HepG2 (cell line): ENCODE results near the gene ATP9A. TPM values are rescaled to one million over a fixed set of nuclear protein-coding genes. Genes with fewer than 3 reads are reported as not detected.
A peak's percentile ranks its signal among the peaks of the same experiment; 100 is the strongest.

ENCODE experiments used
- DNMT3B ChIP-seq: conservative IDR thresholded peaks from 2 replicates; pipeline ENCODE4 v1.6.1; 2016; ENCODE audit warnings: missing biosample characterization, control low read depth
- FOSL1 ChIP-seq: sonication (generic); formaldehyde crosslinking; IDR thresholded peaks from 2 replicates; pipeline ENCODE4 v1.9.0; 2021; ENCODE audit warnings: missing genetic modification reagents, borderline replicate concordance
- HMGXB3 ChIP-seq: sonication (generic); formaldehyde crosslinking; IDR thresholded peaks from 2 replicates; pipeline ENCODE4 v1.4.0; 2020; ENCODE audit warnings: missing genetic modification reagents, borderline replicate concordance
- PTBP1 ChIP-seq: fragments of 200-400 bp; formaldehyde crosslinking; IDR thresholded peaks from 2 replicates; pipeline ENCODE4 v1.6.1; 2018; ENCODE audit warnings: low read length, low read depth; ENCODE audit not compliant: poor library complexity, severe bottlenecking
- RAD21 ChIP-seq: fragments of 450-650 bp; formaldehyde crosslinking; IDR thresholded peaks from 2 replicates; pipeline ENCODE4 v1.5.0; 2020; ENCODE audit warnings: mild to moderate bottlenecking
- SMAD1 ChIP-seq: sonication (generic); formaldehyde crosslinking; IDR thresholded peaks from 2 replicates; pipeline ENCODE4 v1.4.0; 2020; ENCODE audit warnings: missing genetic modification reagents, low read depth, mild to moderate bottlenecking, borderline replicate concordance
- SSRP1 ChIP-seq: IDR thresholded peaks from 2 replicates; pipeline ENCODE4 v1.6.1; 2016; ENCODE audit warnings: control low read depth
- TOPORS ChIP-seq: sonication (generic); formaldehyde crosslinking; IDR thresholded peaks from 2 replicates; pipeline ENCODE4 v1.8.0; 2023; ENCODE audit warnings: mild to moderate bottlenecking, missing genetic modification reagents
- ZBTB43 ChIP-seq: sonication (generic); formaldehyde crosslinking; conservative IDR thresholded peaks from 2 replicates; pipeline ENCODE4 v1.4.0; 2020; ENCODE audit warnings: missing genetic modification reagents
- ZBTB7A ChIP-seq: sonication (generic); formaldehyde crosslinking; IDR thresholded peaks from 2 replicates; pipeline ENCODE4 v1.8.0; 2022; ENCODE audit warnings: mild to moderate bottlenecking, missing genetic modification reagents
- ZFY ChIP-seq: sonication (generic); formaldehyde crosslinking; IDR thresholded peaks from 2 replicates; pipeline ENCODE4 v1.4.0; 2020; ENCODE audit warnings: missing genetic modification reagents
- ZNF18 ChIP-seq: sonication (generic); formaldehyde crosslinking; IDR thresholded peaks from 2 replicates; pipeline ENCODE4 v1.8.0; 2022; ENCODE audit warnings: mild to moderate bottlenecking, missing genetic modification reagents; ENCODE audit not compliant: insufficient replicate concordance
- ZNF550 ChIP-seq: sonication (generic); formaldehyde crosslinking; IDR thresholded peaks from 2 replicates; pipeline ENCODE4 v1.4.0; 2020; ENCODE audit warnings: mild to moderate bottlenecking, missing genetic modification reagents, borderline replicate concordance
- ZNF737 ChIP-seq: sonication (generic); formaldehyde crosslinking; IDR thresholded peaks from 2 replicates; pipeline ENCODE4 v1.5.0; 2020; ENCODE audit warnings: missing genetic modification reagents, mild to moderate bottlenecking, borderline replicate concordance
- ZNF781 ChIP-seq: sonication (generic); formaldehyde crosslinking; IDR thresholded peaks from 2 replicates; pipeline ENCODE4 v1.5.1; 2020; ENCODE audit warnings: borderline replicate concordance, mild to moderate bottlenecking, missing genetic modification reagents; ENCODE audit errors: not compliant biosample characterization
- ZNF782 ChIP-seq: sonication (generic); formaldehyde crosslinking; IDR thresholded peaks from 2 replicates; pipeline ENCODE4 v1.4.0; 2020; ENCODE audit warnings: missing genetic modification reagents, mild to moderate bottlenecking, borderline replicate concordance
- polyA plus RNA-seq, 8 experiments: library from polyadenylated mRNA; depleted of rRNA in 3 of 8; stranded (reverse) in 7 of 8; unstranded in 1 of 8; fragments of >200 nt; fragmentation: Illumina TruSeq in 4 of 8; extraction: Trizol in 4 of 8; gene quantifications; 2 replicates each; pipeline versions ENCODE4 v1.2.1 to v1.2.3, GENCODE V29; 2011 to 2016; ENCODE audit warnings: low read depth in 4 of 8, missing spikeins in 1 of 8, mixed read lengths in 1 of 8; ENCODE audit not compliant: insufficient read depth in 1 of 8
- total RNA-seq, 5 experiments: library from RNA; depleted of rRNA; stranded (reverse); fragments of >200 nt; fragmentation: Illumina TruSeq; extraction: Trizol; gene quantifications; 2 replicates each; pipeline ENCODE4 v1.2.3, GENCODE V29; 2016; ENCODE audit warnings: low read depth in 1 of 5
- TF ChIP-seq, protein P1 (sequence below): sonication (generic); formaldehyde crosslinking; IDR thresholded peaks from 2 replicates; pipeline ENCODE4 v1.4.0; 2020; ENCODE audit warnings: low read depth, mild to moderate bottlenecking, missing genetic modification reagents
- TF ChIP-seq, protein P2 (sequence below): sonication (generic); formaldehyde crosslinking; IDR thresholded peaks from 2 replicates; pipeline ENCODE4 v1.8.1; 2022; ENCODE audit warnings: mild to moderate bottlenecking, missing genetic modification reagents

The ATP9A gene
- total and polyA plus RNA-seq, 2 of the 13 experiments (the other 11 are each of a cell fraction or from before 2014, with no cell fraction given), result 11.8 to 18.5 TPM

DNA sequence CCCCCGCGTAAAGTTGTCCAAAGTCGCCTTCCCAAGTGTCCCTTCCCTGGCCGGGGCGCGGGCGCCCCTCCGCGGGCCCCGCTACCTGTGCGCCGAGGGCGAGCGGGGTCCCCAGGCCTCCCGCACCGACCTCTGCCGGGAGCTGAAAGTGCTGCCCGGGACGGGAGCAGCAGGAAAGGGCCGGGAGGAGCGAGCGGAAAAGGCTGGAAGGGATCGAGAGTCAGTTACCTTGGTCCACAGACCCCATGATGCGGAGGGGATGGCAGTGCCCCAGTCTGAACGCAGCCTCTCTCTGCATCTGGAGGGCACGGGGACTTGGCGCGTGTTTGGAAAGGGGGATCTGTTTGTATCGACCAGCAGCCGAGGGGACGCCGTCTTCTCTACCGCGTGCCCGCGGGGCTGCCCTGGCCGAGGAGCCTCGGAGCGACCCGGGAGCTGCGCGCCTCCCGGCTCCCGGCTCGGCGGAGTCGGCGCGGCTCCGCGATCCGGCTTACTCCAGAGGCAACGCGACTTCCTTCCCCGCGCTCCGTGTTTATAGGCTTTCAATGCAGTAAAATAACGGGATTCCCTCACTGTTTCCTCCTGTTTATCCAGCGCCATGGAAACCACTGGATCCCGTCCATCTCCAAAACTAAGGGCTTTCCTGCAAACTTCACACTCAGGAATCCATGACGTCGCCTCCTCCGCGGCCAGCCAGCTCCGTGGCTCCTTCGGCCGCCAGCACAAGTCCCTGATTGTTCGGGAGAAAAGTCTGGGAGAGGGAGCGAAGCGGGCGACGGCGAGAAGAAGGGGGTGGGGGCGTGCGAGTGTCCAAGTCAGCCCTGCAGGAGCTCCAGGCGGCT is 205.6 kb downstream of the ATP9A start (continued):
- TF ChIP-seq HMGXB3 (no peak), ZBTB43 (CRISPR knock-in tag) (no peak), PTBP1 (no peak), DNMT3B (CRISPR knock-in tag) (0 out of 2 replicates have a peak, but pooled peaks have one; percentile 76), ZNF737 (CRISPR knock-in tag) (no peak), ZNF782 (CRISPR knock-in tag) (peak; percentile 27; the same call in 1 of the 2 replicates), ZNF18 (no peak), FOSL1 (no peak), ZFY (0 out of 2 replicates have a peak, but pooled peaks have one; percentile 30), ZNF781 (CRISPR knock-in tag) (no peak), TOPORS (CRISPR knock-in tag) (0 out of 2 replicates have a peak, but pooled peaks have one; percentile 37), ZNF550 (CRISPR knock-in tag) (no peak), SMAD1 (peak; percentile 82; the same call in 1 of the 2 replicates), SSRP1 (CRISPR knock-in tag) (0 out of 2 replicates have a peak, but pooled peaks have one; percentile 58), RAD21 (CRISPR knock-in tag) (peak; percentile 69), ZBTB7A (CRISPR knock-in tag) (peak; percentile 30; the same call in 1 of the 2 replicates)
- TF ChIP-seq, protein P1, sequence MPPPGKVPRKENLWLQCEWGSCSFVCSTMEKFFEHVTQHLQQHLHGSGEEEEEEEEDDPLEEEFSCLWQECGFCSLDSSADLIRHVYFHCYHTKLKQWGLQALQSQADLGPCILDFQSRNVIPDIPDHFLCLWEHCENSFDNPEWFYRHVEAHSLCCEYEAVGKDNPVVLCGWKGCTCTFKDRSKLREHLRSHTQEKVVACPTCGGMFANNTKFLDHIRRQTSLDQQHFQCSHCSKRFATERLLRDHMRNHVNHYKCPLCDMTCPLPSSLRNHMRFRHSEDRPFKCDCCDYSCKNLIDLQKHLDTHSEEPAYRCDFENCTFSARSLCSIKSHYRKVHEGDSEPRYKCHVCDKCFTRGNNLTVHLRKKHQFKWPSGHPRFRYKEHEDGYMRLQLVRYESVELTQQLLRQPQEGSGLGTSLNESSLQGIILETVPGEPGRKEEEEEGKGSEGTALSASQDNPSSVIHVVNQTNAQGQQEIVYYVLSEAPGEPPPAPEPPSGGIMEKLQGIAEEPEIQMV (CRISPR knock-in tag), result 0 out of 2 replicates have a peak, but pooled peaks have one; percentile 36
- TF ChIP-seq, protein P2, sequence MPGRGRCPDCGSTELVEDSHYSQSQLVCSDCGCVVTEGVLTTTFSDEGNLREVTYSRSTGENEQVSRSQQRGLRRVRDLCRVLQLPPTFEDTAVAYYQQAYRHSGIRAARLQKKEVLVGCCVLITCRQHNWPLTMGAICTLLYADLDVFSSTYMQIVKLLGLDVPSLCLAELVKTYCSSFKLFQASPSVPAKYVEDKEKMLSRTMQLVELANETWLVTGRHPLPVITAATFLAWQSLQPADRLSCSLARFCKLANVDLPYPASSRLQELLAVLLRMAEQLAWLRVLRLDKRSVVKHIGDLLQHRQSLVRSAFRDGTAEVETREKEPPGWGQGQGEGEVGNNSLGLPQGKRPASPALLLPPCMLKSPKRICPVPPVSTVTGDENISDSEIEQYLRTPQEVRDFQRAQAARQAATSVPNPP (CRISPR knock-in tag), result no peak
